Measurements from ENCODE around the gene ENO4.
A peak's percentile ranks its signal among the peaks of the same experiment; 100 is the strongest.

The ENO4 gene

DNA sequence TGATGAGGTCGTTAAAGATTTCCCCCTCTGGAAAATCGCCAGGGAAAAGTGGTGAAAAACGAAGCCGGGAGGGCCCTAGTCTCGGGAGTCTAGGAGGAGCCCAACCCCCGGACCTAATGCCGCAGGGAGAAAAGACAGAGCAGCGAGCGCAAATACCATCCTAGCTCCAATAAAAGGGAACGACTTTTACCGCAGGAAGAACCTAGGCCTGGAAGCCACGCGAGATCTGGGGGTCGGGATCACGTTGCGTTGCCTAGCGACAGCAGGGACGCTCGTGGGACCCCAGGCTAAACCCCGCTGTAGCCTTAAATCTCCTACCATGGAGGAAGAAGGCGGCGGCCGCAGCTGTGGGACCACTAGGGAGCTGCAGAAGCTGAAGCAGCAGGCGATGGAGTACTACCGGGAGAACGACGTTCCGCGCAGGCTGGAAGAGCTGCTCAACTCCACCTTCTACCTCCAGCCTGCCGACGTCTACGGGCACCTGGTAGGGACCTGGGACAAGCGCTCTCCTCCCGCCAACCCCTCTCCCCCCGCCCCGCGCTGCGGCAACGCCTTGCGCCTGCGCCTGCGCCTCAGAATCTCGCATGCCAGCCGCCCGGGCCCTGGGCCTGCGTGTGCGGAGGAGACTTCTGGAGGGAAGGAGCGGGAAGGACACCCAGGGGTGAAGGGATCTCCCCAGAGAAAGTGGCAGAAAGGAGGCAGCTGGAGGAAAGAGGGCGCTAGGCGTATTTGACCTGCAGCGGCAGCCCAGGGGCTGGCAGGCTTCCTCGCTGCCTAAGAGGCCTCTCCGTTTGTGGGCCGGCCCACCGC is at the start of gene ENO4:
Gene ENO4 (plus strand): TSS at position 252 of the 810 bp plus-strand sequence. CDS start 68 bp downstream, at position 320.
- DNase-seq (ENCODE audit: low spot score), result peak; percentile 58

GRCh38 chr10:116800286-116800929 is 48.9 kb upstream of the ENO4 start:
- no peak for DNase-seq (ENCODE audit: low spot score)

DNA sequence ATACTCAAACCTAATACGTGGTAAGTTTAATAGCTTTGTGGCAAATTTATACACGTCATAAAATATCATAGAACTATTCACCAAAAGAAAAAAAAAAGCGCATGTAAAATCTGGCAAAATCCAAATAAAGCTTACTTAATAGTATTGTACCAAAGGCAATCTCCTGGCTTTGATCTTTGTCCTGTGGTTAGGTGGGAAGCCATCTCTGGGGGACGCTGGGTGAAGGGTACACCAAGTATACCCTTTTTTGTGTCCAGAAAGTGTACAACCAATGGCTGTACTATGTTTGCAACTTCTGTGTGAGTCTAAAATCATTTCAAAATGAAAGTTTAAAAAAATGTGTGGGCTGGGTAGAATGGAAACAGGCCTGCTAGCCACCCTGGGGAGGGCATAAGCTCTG is 47.6 kb upstream of the ENO4 start:
- no peak for DNase-seq (ENCODE audit: low spot score)

DNA sequence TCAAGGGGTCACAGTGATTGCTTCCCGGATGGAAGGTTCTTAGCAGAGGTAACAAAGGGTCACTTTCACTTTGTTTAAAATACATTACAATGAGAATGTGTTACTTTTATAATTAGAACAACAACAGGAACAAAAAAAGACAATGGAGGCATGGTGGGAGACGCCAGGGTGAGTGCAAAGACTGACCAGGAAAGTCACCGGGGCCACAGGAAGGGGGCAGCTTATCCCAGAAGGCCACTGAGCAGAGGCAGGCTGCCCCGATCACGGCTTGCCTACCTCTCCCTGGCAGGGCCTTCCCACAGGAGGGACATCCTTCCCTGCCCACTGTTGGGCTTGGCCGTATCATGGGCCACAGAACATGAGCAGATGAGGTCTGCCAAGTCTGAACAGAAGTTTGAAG is 46.8 kb upstream of the ENO4 start:
- DNase-seq (ENCODE audit: low spot score), result no peak

GRCh38 chr10:116802876-116803275 is 46.4 kb upstream of the ENO4 start:
- no peak for DNase-seq (ENCODE audit: low spot score)

DNA sequence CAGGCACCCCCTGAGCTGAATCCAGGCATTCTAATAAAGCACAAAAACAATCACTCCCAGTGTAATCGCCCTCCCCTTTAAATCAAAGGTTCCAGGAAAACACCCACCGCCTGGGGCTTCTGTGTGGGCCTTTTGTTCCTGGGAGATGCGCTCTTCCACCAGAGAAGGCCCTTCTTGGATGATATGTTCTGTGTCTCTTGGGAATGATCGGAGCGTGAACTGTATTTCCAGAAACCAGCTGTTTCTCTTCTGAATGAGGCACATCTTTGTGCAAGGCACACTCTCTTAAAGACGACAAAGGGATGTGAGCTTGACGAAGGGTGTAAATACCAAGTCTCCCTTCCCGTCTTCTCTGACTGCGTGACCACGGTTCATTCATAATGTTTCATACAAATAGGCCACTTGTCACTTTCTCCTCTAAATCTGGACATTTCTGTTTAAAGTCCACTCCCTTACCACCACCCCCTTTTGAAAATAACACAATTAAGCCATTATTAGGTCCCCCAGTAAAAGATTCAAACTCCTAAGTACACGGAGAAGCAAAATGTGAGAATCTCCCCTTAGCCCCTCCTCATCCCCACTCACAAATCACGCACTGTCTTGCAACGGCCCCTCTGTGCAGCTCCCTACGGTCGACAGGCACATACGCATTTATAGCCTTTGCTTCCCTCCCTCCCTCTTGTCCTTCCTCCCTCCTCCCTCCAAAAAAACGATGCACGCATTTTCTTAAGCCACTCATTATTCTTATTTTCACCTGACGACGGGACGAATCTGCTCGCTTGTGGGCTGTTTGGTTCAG is 45.6 kb upstream of the ENO4 start:
- peak; percentile 41 for DNase-seq (ENCODE audit: low spot score)

DNA sequence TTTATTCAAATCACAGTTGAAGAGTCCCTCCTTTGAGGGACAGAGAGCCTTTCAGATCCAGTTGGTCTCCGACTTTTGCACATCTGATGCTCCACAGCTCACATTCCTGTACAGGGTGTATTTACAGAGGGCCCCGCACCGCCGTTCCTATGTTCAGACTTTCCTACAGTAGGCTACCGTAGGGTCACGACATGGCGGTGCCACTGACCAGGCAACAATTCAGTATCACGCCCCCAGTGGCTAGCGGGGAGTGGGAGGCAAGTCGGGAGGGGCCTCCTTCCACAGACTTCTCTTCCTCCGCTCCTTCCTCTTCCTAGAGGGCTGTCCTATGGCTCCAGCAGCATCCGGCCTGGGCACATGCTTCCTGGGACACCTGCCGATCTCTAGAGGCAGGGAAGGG is 40.6 kb upstream of the ENO4 start:
- no peak for DNase-seq (ENCODE audit: low spot score)

DNA sequence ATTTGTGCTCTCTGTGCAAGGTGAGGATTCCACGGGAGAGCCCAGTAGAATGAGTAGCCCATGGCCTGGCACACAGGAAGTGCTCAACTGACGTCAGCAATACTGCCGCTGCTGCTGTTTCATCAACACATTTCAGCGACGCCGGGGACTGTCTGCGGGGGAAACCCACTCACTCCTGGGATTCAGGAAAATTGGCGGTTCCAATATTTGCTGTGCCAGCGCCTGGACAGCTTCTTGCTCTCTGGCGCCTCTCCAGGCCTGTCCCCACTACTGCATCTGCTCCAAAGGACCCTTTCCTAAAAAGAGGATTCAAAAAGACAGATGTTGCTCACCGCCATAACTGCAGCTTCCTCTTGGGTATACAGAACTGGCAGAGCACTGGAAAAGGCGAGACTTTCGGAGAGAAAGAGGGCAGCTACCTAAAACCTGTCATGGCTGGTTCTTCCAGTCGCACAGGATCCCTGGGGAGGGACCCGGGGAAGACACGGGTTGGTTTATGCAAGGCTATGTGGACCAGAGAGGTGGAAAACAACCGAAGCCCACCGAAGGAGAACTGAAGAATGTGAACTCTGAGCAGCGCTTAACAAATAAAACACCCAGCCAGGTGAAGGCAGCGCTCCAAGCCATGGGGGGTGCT is 39.7 kb upstream of the ENO4 start:
- DNase-seq (ENCODE audit: low spot score), result no peak

- DNase-seq (ENCODE audit: low spot score), result no peak
These were observed 39.2 kb upstream of the ENO4 start for GRCh38 chr10:116810120-116810500.

GRCh38 chr10:116810895-116811294 is 38.4 kb upstream of the ENO4 start:
- DNase-seq (ENCODE audit: low spot score), result no peak

DNA sequence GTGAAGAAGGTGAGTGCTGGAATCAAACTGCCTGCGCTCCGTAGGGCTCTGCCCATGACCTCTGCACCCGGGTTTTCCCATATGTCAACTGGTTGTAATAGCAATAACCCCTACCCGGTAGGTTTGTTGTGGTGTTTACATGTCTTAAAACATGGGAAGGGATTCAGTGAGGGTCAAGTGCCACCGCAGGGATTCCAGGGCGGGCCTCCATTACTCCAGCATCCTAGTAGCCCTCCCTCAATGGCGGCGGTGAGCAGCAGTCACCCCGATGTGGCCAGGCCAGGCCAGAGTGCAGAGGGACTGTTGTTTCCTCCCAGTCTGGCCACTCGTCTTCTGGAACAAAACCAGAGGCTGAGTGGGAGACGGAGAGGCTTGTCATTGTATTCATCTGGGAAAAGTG is 37.6 kb upstream of the ENO4 start:
- no peak for DNase-seq (ENCODE audit: low spot score)

GRCh38 chr10:116815641-116816415 is 33.5 kb upstream of the ENO4 start:
- no peak for DNase-seq (ENCODE audit: low spot score)

DNA sequence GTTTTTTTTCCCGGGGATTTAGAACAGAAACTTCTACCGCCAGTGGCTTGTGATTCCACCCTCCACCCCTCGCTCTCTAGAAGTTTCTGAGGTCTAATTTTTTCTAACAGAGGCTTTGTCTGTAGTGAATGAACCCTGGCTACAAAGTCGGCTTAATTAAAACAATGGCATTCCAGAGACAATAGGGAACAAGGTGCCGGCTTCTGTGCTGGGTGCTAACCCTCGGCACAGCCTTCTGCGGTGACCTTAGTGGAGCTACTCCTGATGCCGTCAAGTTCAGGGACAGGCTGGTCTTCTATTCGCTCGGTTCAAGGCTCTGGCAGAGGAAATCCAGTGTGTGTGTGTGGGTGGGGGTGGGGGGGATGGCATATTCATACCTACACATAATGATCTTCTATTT is 32.1 kb upstream of the ENO4 start:
- no peak for DNase-seq (ENCODE audit: low spot score)

- DNase-seq (ENCODE audit: low spot score), result no peak
These were observed 31.4 kb upstream of the ENO4 start for GRCh38 chr10:116817780-116818343.

GRCh38 chr10:116819999-116820677 is 29.2 kb upstream of the ENO4 start:
- DNase-seq (ENCODE audit: low spot score), result no peak

- DNase-seq (ENCODE audit: low spot score), result no peak
These were observed 23.4 kb upstream of the ENO4 start for GRCh38 chr10:116825901-116826300.

DNA sequence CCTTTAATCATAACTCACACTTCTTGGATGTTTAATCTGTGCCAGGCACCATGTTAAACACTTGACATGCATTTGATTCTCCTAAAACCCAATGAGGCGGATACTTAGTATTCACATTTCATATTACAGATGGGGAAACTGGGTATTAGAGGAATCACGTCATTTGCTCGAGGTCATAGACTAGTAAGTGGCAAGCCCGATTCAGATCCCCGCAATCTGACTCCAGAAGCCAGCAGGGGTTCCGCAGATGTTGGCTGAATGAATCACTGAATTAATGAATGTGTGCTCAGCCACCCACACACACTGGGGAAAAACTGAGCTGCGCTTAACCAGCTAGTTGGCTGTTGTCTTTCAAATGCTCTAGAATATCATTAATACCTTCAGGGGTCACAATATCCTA is 22.5 kb upstream of the ENO4 start:
- no peak for DNase-seq (ENCODE audit: low spot score)

- DNase-seq (ENCODE audit: low spot score), result no peak
These were observed 22.1 kb upstream of the ENO4 start for GRCh38 chr10:116827214-116827671.

DNA sequence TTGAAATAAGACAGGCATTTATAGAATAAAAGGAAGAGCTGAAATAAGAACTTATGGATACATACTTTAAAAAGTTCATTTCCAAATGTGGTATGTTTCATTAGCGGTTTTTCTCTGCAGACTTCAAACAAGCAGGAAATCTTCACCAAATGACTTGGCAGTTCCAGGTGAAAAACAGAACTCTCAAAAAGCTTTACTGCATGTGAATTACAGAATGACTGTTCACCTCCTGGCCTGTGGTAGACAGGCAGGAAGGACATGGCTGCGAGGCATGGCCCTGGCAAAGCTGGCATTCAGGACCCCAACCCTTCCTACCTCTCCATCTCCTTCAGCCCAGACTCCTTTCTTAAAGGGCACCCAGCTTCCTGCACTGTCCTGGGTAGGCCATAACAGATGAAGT is 21.2 kb upstream of the ENO4 start:
- DNase-seq (ENCODE audit: low spot score), result no peak

DNA sequence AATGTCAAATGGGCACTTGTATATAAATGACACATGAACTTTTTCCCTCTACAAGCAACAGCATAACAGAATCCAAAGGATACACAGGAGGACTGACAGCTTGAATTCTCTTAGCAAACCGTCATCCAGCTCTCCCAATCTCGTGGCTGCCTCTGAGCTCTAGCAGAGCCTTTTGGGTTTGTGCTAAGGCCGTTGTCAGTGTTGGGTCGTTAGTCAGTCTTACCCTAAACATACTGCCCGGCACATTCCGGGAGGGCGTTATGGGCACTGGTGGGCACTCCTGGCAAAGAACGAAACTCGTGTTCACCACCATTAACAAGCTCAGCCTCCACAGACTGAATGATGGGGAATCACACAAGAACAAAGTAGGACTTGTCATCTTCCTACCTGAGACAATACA is 19.6 kb upstream of the ENO4 start:
- DNase-seq (ENCODE audit: low spot score), result no peak

- DNase-seq (ENCODE audit: low spot score), result no peak
These were observed 18.2 kb upstream of the ENO4 start for GRCh38 chr10:116831086-116831485.
